ENCODE results near the gene MYL9.
"Not testable (repeated sequence)": the region's sequence is repeated elsewhere in the genome, so short reads cannot be mapped to it uniquely, and the experiment has no call there.

Gene MYL9

GRCh38 chr20:36549628-36549941, 8.3 kb downstream of the MYL9 start:
- no peak for DNase-seq (ENCODE audit: low read depth)

GRCh38 chr20:36549942-36550789, 8.8 kb downstream of the MYL9 start:
- DNase-seq (ENCODE audit: low read depth): no peak

GRCh38 chr20:36550790-36551299, 9.5 kb downstream of the MYL9 start:
- no peak for DNase-seq (ENCODE audit: low read depth)

GRCh38 chr20:36555248-36555647, 13.9 kb downstream of the MYL9 start:
- no peak for DNase-seq (ENCODE audit: low read depth)

GRCh38 chr20:36562724-36563123, 21.4 kb downstream of the MYL9 start:
- DNase-seq (ENCODE audit: low read depth): no peak

GRCh38 chr20:36563374-36563773, 22.1 kb downstream of the MYL9 start:
- DNase-seq (ENCODE audit: low read depth): no peak

- not testable (repeated sequence) for DNase-seq (ENCODE audit: low read depth)
These were observed 22.9 kb downstream of the MYL9 start for GRCh38 chr20:36564078-36564725.

- not testable (repeated sequence) for DNase-seq (ENCODE audit: low read depth)
These were observed 23.4 kb downstream of the MYL9 start for GRCh38 chr20:36564726-36565121.

- no peak for DNase-seq (ENCODE audit: low read depth)
These were observed 24.2 kb downstream of the MYL9 start for GRCh38 chr20:36565520-36565919.

- DNase-seq (ENCODE audit: low read depth): no peak
These were observed 28.6 kb downstream of the MYL9 start for GRCh38 chr20:36569847-36570429.

- DNase-seq (ENCODE audit: low read depth): no peak
These were observed 30.5 kb downstream of the MYL9 start for GRCh38 chr20:36571564-36572504.

GRCh38 chr20:36572701-36573102, 31.4 kb downstream of the MYL9 start:
- no peak for DNase-seq (ENCODE audit: low read depth)

GRCh38 chr20:36573103-36573797, 31.9 kb downstream of the MYL9 start, which contains the start of gene TGIF2:
TGIF2 (plus strand) TSS chr20:36573597; CDS start chr20:36578775, 5,178 bp downstream.
- DNase-seq (ENCODE audit: low read depth): no peak

GRCh38 chr20:36573798-36574365, 32.6 kb downstream of the MYL9 start:
- no peak for DNase-seq (ENCODE audit: low read depth)

- DNase-seq (ENCODE audit: low read depth): no peak
These were observed 33.2 kb downstream of the MYL9 start for GRCh38 chr20:36574366-36575135.

GRCh38 chr20:36576081-36576445, 34.7 kb downstream of the MYL9 start:
- no peak for DNase-seq (ENCODE audit: low read depth)

- no peak for DNase-seq (ENCODE audit: low read depth)
These were observed 37.2 kb downstream of the MYL9 start for GRCh38 chr20:36578356-36579041.

- no peak for DNase-seq (ENCODE audit: low read depth)
These were observed 38.8 kb downstream of the MYL9 start for GRCh38 chr20:36579996-36580545.

GRCh38 chr20:36582322-36582721, 41.0 kb downstream of the MYL9 start:
- DNase-seq (ENCODE audit: low read depth): no peak

All from GM04503 (cell line).